Osteocyte (in vitro differentiated cells): ENCODE results near the gene SETX. TPM values are rescaled to one million over a fixed set of nuclear protein-coding genes. Genes with fewer than 3 reads are reported as not detected.
A peak's percentile ranks its signal among the peaks of the same experiment; 100 is the strongest.

ENCODE experiments used
- DNase-seq: peaks from one replicate; pipeline ENCODE4 v3.0.0; 2021; ENCODE audit warnings: mixed read lengths; ENCODE audit not compliant: unreplicated experiment; ENCODE audit errors: extremely low spot score
- H3K27ac Mint-ChIP-seq: one replicate; pipeline ENCODE4 v1.8.0; 2021; ENCODE audit warnings: mild to moderate bottlenecking, mixed read lengths; ENCODE audit not compliant: unreplicated experiment
- H3K27me3 Mint-ChIP-seq: one replicate; pipeline ENCODE4 v1.8.0; 2021; ENCODE audit warnings: mixed read lengths; ENCODE audit not compliant: unreplicated experiment
- H3K36me3 Mint-ChIP-seq: one replicate; pipeline ENCODE4 v1.8.0; 2021; ENCODE audit warnings: mixed read lengths; ENCODE audit not compliant: unreplicated experiment
- H3K4me1 Mint-ChIP-seq: one replicate; pipeline ENCODE4 v1.8.0; 2021; ENCODE audit warnings: mixed read lengths; ENCODE audit not compliant: unreplicated experiment
- H3K4me3 Mint-ChIP-seq: one replicate; pipeline ENCODE4 v1.8.0; 2021; ENCODE audit warnings: mild to moderate bottlenecking, moderate library complexity, mixed read lengths; ENCODE audit not compliant: unreplicated experiment
- H3K9me3 Mint-ChIP-seq: one replicate; pipeline ENCODE4 v1.8.0; 2021; ENCODE audit warnings: mixed read lengths; ENCODE audit not compliant: unreplicated experiment
- total RNA-seq: library from RNA; stranded (reverse); gene quantifications from 2 replicates; pipeline ENCODE4 v1.2.1, GENCODE V29; 2021
- TF ChIP-seq, protein P1 (sequence below): fragments of 200-600 bp; sonication (generic); IDR thresholded peaks from 2 replicates; pipeline ENCODE4 v1.5.0; 2021; ENCODE audit warnings: antibody characterized with exemption, mild to moderate bottlenecking, moderate library complexity

The SETX gene
- total RNA-seq, 1 donor from 2014 or later: 53.6 TPM

- no peaks in the 10 kb centered on the region for H3K9me3 Mint-ChIP-seq
- H3K27me3 Mint-ChIP-seq: peaks cover 19% of the 10 kb centered on the region
- H3K4me3 Mint-ChIP-seq: no peak overlapping the region
- no peak overlapping the region for H3K27ac Mint-ChIP-seq
- DNase-seq: peak; percentile 91
- H3K4me1 Mint-ChIP-seq: no peaks in the 10 kb centered on the region
- TF ChIP-seq, protein P1, sequence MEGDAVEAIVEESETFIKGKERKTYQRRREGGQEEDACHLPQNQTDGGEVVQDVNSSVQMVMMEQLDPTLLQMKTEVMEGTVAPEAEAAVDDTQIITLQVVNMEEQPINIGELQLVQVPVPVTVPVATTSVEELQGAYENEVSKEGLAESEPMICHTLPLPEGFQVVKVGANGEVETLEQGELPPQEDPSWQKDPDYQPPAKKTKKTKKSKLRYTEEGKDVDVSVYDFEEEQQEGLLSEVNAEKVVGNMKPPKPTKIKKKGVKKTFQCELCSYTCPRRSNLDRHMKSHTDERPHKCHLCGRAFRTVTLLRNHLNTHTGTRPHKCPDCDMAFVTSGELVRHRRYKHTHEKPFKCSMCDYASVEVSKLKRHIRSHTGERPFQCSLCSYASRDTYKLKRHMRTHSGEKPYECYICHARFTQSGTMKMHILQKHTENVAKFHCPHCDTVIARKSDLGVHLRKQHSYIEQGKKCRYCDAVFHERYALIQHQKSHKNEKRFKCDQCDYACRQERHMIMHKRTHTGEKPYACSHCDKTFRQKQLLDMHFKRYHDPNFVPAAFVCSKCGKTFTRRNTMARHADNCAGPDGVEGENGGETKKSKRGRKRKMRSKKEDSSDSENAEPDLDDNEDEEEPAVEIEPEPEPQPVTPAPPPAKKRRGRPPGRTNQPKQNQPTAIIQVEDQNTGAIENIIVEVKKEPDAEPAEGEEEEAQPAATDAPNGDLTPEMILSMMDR: peak; percentile 98
- H3K36me3 Mint-ChIP-seq: no peaks in the 10 kb centered on the region
Observed at GRCh38 chr9:132235894-132236661, 118.7 kb downstream of the SETX start.

DNA sequence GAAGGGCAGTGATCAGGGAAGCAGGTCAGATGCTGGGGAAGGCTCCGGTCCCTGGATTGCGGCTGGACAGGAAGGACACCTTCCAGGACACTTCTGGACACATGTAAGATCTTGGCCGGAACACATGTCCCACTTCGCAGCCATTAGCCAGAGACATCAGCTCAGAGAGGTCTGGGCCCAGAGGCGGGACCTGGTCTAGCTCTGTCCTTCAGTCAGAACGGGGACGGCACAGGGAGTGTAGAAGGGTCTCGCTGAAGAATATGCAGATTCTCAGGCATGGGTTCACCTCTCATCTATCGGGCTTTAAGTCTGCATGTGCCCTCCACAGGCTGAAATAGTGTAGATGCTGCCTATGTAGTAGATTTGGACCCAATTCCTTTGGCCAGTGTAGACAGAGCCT is 119.7 kb downstream of the SETX start:
- Mint-ChIP-seq H3K36me3 (no peaks in the 10 kb centered on the region), H3K27me3 (peaks cover 19% of the 10 kb centered on the region)

DNA sequence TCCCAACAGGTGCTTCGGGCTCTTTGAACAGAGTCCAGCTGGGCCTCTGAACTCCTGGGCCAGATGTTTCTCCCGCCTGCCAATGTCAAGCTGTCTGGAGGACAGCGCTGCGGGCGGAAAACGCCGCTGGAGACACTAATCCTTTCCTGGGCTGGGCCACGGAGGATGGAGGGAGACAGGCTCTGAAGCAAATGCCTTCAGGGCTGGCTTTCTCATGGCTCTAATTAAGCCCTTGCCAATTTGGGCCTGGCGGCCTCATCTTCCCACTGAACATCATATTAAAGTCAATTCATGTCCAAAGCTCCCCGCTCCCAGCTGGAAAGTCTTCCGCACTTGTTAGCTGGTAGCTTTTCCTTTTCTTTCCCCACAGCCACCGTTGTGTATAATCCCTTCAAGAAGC is 120.3 kb downstream of the SETX start:
- no peaks in the 10 kb centered on the region for H3K4me1 Mint-ChIP-seq
- no peak overlapping the region for H3K27ac Mint-ChIP-seq
- no peak overlapping the region for H3K4me3 Mint-ChIP-seq

More for the DNA sequence above, 119.7 kb downstream of the SETX start:
- DNase-seq: no peak
- H3K27ac Mint-ChIP-seq: no peak overlapping the region
- no peaks in the 10 kb centered on the region for H3K4me1 Mint-ChIP-seq
- no peak overlapping the region for H3K4me3 Mint-ChIP-seq
- TF ChIP-seq, protein P1: no peak
- H3K9me3 Mint-ChIP-seq: no peaks in the 10 kb centered on the region

DNA sequence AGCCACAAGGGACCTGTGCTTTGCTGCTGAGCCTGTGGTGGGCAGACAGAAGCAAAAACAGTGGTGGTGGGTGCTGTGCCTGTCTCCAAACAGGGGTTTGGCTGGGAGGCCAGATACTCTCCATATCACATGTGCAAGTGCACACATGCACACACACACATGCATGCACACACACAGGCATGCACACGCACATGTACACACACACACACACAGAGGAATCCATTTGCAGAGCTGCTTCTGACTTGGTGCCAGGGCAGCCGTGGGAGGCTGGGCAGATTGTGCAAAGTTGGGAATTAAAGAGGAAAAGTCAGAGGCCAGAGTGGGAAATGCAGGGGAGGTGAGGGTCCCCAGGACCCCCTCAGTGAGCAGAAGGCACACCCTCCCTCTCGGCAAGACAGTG is 121.6 kb downstream of the SETX start:
- Mint-ChIP-seq H3K9me3 (no peaks in the 10 kb centered on the region), H3K36me3 (no peaks in the 10 kb centered on the region), H3K4me3 (no peak overlapping the region), H3K27ac (no peak overlapping the region), H3K4me1 (no peaks in the 10 kb centered on the region), H3K27me3 (peaks cover 30% of the 10 kb centered on the region)
- no peak for DNase-seq
- TF ChIP-seq, protein P1: no peak

More for the DNA sequence above, 120.3 kb downstream of the SETX start:
- no peaks in the 10 kb centered on the region for H3K9me3 Mint-ChIP-seq
- H3K27me3 Mint-ChIP-seq: peaks cover 19% of the 10 kb centered on the region
- no peak for DNase-seq
- TF ChIP-seq, protein P1: no peak
- H3K36me3 Mint-ChIP-seq: no peaks in the 10 kb centered on the region

GRCh38 chr9:132232522-132232921 is 122.3 kb downstream of the SETX start:
- Mint-ChIP-seq H3K9me3 (no peaks in the 10 kb centered on the region), H3K4me1 (no peaks in the 10 kb centered on the region), H3K4me3 (no peak overlapping the region), H3K27ac (no peak overlapping the region), H3K36me3 (no peaks in the 10 kb centered on the region), H3K27me3 (peaks cover 30% of the 10 kb centered on the region)
- TF ChIP-seq, protein P1: no peak
- DNase-seq: no peak
